Measurements from ENCODE around the gene OXTR.

Gene OXTR

GRCh38 chr3:8734137-8734878, 35.1 kb downstream of the OXTR start:
- no peak for DNase-seq (ENCODE audit: low read depth, low spot score)
- no peak overlapping the region for H3K4me3 ChIP-seq (ENCODE audit: low read depth, low read length)
- in situ Hi-C loops (cut with HindIII; ENCODE audit: low sequenced_read_pairs), result no loop called here
- TF ChIP-seq, protein P1, sequence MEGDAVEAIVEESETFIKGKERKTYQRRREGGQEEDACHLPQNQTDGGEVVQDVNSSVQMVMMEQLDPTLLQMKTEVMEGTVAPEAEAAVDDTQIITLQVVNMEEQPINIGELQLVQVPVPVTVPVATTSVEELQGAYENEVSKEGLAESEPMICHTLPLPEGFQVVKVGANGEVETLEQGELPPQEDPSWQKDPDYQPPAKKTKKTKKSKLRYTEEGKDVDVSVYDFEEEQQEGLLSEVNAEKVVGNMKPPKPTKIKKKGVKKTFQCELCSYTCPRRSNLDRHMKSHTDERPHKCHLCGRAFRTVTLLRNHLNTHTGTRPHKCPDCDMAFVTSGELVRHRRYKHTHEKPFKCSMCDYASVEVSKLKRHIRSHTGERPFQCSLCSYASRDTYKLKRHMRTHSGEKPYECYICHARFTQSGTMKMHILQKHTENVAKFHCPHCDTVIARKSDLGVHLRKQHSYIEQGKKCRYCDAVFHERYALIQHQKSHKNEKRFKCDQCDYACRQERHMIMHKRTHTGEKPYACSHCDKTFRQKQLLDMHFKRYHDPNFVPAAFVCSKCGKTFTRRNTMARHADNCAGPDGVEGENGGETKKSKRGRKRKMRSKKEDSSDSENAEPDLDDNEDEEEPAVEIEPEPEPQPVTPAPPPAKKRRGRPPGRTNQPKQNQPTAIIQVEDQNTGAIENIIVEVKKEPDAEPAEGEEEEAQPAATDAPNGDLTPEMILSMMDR (IDR thresholded peaks at IDR 0.05; ENCODE audit: low read depth, low read length), result no peak

- no peak for DNase-seq (ENCODE audit: low read depth, low spot score)
- H3K4me3 ChIP-seq (ENCODE audit: low read depth, low read length), result no peak within 1 kb of the TSS
- TF ChIP-seq, protein P1 (IDR thresholded peaks at IDR 0.05; ENCODE audit: low read depth, low read length), result no peak
- in situ Hi-C loops (cut with HindIII; ENCODE audit: low sequenced_read_pairs), result no loop called here
These were observed 35.9 kb downstream of the OXTR start, which contains the start of gene CAV3 for GRCh38 chr3:8733332-8734094. Gene CAV3, plus strand, starts transcription at chr3:8733802. Its CDS starts 75 bp downstream, at chr3:8733877.

DNA sequence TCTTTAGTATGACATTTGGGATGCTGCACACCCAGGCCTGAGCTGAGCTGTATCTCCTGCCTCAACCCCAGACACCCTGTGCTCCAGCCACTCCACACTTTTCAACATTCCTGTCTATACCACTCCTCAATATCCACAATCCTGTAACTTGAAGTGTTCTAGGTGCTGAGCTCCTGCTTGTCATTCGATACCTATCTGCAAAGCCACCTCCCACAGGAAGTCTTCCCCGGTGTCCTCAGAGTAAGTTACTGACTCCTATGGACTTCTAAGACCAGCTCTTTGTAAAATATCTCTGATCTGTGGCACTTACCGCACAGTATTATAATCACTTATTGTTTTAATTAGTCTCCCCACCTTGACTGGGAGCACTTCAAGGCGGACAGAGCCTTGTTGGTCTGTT, 37.0 kb downstream of the OXTR start:
- DNase-seq (ENCODE audit: low read depth, low spot score), result no peak
- in situ Hi-C loops (cut with HindIII; ENCODE audit: low sequenced_read_pairs), result no loop called here
- TF ChIP-seq, protein P1 (IDR thresholded peaks at IDR 0.05; ENCODE audit: low read depth, low read length), result no peak
- H3K4me3 ChIP-seq (ENCODE audit: low read depth, low read length), result no peak overlapping the region

DNA sequence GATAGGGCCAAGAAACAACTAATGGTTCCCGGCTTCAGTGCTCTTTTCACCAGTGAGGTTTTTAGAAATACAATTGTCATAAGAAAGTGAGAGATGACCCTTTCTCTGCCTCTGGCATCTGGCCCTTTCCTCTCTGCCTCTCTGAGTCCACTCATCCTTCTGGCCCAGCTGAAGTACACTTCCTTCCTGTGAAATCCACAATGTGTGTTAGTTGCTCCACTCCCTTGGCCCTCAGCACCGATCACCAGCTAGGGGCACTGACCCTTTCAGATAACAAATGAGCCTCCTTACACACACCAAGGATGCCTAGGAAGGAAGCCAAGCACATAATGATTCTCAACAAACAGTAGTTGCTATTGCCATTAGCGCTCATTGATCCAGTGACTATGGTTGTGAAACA, 38.8 kb downstream of the OXTR start:
- no peak overlapping the region for H3K4me3 ChIP-seq (ENCODE audit: low read depth, low read length)
- TF ChIP-seq, protein P1 (IDR thresholded peaks at IDR 0.05; ENCODE audit: low read depth, low read length), result no peak
- no peak for DNase-seq (ENCODE audit: low read depth, low spot score)
- in situ Hi-C loops (cut with HindIII; ENCODE audit: low sequenced_read_pairs), result no loop called here

DNA sequence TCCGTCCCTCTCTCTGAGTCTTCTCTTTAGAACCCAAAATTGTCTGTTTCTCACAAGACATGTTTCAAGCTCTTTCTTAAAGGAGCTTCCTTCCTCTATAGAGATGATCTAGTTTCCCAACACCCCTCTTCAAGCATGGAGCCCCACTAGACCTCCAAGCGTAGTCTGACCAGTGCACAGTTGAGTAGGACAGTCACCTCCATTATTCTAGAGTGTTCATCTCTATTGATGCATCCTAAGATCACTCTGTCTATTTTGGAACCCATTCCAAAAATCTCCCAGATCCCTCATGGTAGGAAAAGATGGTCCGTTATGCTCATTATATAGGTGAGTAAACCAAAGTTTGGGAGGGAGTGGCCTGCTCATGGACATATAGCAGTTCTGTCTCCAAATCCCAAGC, 39.9 kb downstream of the OXTR start:
- no peak for DNase-seq (ENCODE audit: low read depth, low spot score)
- in situ Hi-C loops (cut with HindIII; ENCODE audit: low sequenced_read_pairs), result no loop called here
- TF ChIP-seq, protein P1 (IDR thresholded peaks at IDR 0.05; ENCODE audit: low read depth, low read length), result no peak

GRCh38 chr3:8727605-8728512, 41.6 kb downstream of the OXTR start:
- DNase-seq (ENCODE audit: low read depth, low spot score), result no peak
- in situ Hi-C loops (cut with HindIII; ENCODE audit: low sequenced_read_pairs), result no loop called here
- TF ChIP-seq, protein P1 (IDR thresholded peaks at IDR 0.05; ENCODE audit: low read depth, low read length), result no peak
- H3K4me3 ChIP-seq (ENCODE audit: low read depth, low read length), result no peak overlapping the region

More for the DNA sequence above, 39.9 kb downstream of the OXTR start:
- no peak overlapping the region for H3K4me3 ChIP-seq (ENCODE audit: low read depth, low read length)
